ENCODE data around the gene UROC1.

The UROC1 gene

DNA sequence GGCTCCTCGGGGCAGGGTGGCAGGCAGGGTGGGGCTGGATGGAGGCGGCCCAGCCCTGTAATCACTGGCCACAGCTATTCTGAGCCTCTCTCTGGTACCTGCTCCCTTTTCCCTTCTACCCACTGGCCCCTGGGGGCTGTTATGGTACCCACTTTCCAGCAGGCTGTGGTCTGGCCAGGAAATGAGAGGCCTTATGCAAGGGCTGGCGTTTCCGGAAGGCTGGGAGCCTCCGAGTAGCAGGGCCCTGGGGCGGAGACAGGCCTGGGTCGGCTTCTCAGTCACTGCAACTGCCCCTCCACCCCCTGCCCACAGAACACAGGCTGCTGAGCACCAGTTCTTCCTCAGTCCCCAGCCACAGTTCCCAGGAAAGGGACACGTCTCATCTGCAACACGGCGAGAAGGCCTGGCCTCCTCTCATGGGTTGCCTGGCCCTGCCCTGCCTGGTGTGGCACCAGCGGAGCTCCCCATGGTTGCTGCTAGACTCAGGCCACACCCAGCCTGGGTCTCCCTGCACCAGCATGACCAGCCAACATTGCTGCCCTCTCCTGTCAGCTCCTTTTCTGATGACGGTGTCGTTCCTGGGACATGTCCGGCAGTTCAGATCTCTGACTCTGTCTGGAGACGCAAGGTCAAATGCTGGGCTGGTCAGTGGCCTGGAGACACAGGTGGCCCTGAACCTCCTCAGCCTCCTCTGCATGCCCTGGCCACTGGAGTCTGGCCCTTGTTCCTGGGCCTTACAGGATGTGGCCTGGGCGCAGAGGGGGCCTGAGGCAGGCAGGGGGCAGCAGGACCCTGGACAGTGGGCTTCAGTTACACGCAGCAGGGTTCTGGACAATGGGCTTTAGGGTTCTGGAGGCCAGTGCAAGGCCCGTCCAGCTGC is 12.8 kb upstream of the UROC1 start:
- H3K27ac ChIP-seq (ENCODE audit: low read depth, low read length) = peak overlapping the region; percentile 17
- no peaks in the 10 kb centered on the region for H3K27me3 ChIP-seq (ENCODE audit: control insufficient read depth in 1 of 2, insufficient read depth in 2 of 2, low read length in 2 of 2)
- H3K4me1 ChIP-seq (ENCODE audit: control insufficient read depth in 1 of 2, insufficient read depth in 2 of 2, low read length in 2 of 2) = peaks cover 0 to 11% of the 10 kb centered on the region in 2 donors
- H3K4me3 ChIP-seq (ENCODE audit: low read depth in 1 of 2, low read length in 2 of 2) = no peak overlapping the region
- H3K9ac ChIP-seq (ENCODE audit: low read depth in 1 of 2, low read length in 2 of 2) = no peak overlapping the region
- no peaks in the 10 kb centered on the region for H3K9me3 ChIP-seq (ENCODE audit: control insufficient read depth in 1 of 2, low read length in 2 of 2)
- H3K36me3 ChIP-seq (ENCODE audit: control insufficient read depth in 1 of 2, insufficient read depth in 2 of 2, low read length in 2 of 2) = no peaks in the 10 kb centered on the region

DNA sequence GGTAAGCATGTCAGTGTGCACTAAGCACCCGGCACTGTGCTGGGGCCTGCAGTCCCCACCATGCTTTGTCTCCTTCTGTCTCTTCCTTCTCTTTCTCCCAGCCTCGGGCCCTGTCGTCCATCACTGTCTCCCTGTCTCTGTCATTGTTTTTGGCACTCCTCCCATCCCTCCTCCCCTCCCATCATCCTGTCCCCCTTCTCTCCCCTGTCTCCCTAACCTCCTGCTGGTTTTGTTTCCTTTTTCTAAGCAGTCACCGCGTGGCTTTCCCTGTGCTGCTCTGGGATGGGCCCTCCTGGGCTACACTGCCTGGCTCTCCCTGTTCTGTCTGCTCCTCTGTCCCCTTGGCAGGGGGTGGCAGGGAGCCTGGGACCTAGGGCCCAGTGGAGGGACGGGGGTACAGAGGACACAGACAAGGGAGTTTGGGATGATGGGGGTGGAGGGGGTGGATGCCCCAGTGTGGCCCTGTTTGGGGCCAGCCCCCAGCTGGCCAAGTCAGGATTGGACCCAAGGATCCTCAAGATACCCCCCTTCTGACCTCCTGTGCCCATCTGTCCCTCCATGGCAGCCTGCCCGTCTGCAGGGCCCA is 12.1 kb upstream of the UROC1 start:
- peaks cover 3 to 13% of the 10 kb centered on the region in 2 donors for H3K4me1 ChIP-seq (ENCODE audit: control insufficient read depth in 1 of 2, insufficient read depth in 2 of 2, low read length in 2 of 2)
- H3K27me3 ChIP-seq (ENCODE audit: control insufficient read depth in 1 of 2, insufficient read depth in 2 of 2, low read length in 2 of 2) = no peaks in the 10 kb centered on the region
- no peaks in the 10 kb centered on the region for H3K36me3 ChIP-seq (ENCODE audit: control insufficient read depth in 1 of 2, insufficient read depth in 2 of 2, low read length in 2 of 2)
- no peak overlapping the region for H3K27ac ChIP-seq (ENCODE audit: low read depth, low read length)
- H3K9me3 ChIP-seq (ENCODE audit: control insufficient read depth in 1 of 2, low read length in 2 of 2) = no peaks in the 10 kb centered on the region
- no peak overlapping the region for H3K4me3 ChIP-seq (ENCODE audit: low read depth in 1 of 2, low read length in 2 of 2)
- H3K9ac ChIP-seq (ENCODE audit: low read depth in 1 of 2, low read length in 2 of 2) = no peak overlapping the region

DNA sequence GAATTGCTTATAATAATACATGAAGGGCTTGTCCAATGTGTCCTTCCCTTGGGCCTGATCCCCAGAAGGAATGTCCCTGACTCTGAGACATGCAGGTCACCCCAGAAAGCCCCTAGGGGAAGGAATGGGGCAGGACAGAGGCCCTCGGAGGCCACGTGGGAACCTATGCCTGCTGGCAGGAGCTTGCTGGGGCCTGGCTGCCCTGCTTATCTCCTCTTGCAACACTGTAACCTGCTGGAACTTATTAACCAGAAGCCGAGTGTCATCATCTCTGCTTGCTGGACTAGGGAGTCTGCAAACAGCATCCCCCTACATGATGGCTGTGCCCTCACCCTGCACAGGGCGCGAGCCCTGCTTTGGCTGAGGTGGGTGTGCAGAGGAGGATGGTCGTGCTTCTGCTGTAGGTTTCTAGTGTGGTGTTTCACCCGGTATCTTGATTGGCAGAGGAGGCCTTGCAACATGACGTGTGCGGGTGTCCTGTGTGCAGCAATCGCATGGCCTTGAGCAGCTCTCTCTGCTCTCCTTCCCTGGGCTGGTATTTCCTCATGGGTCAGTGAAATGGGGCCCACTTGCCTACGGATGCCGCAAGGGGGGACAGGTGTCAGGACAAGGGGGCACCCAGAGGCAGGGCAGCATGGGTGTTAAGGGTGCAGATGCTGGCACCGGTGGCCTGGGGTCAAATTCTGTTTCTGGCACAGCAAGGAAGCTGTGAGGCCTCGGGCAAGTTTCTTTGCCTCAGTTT is 11.4 kb upstream of the UROC1 start:
- Histone ChIP-seq H3K27ac (ENCODE audit: low read depth, low read length) (no peak overlapping the region), H3K4me3 (ENCODE audit: low read depth in 1 of 2, low read length in 2 of 2) (no peak overlapping the region), H3K4me1 (ENCODE audit: control insufficient read depth in 1 of 2, insufficient read depth in 2 of 2, low read length in 2 of 2) (peaks cover 6 to 14% of the 10 kb centered on the region in 2 donors), H3K9ac (ENCODE audit: low read depth in 1 of 2, low read length in 2 of 2) (no peak overlapping the region), H3K27me3 (ENCODE audit: control insufficient read depth in 1 of 2, insufficient read depth in 2 of 2, low read length in 2 of 2) (peaks cover 0 to under 1% of the 10 kb centered on the region in 2 donors), H3K36me3 (ENCODE audit: control insufficient read depth in 1 of 2, insufficient read depth in 2 of 2, low read length in 2 of 2) (no peaks in the 10 kb centered on the region), H3K9me3 (ENCODE audit: control insufficient read depth in 1 of 2, low read length in 2 of 2) (no peaks in the 10 kb centered on the region)

DNA sequence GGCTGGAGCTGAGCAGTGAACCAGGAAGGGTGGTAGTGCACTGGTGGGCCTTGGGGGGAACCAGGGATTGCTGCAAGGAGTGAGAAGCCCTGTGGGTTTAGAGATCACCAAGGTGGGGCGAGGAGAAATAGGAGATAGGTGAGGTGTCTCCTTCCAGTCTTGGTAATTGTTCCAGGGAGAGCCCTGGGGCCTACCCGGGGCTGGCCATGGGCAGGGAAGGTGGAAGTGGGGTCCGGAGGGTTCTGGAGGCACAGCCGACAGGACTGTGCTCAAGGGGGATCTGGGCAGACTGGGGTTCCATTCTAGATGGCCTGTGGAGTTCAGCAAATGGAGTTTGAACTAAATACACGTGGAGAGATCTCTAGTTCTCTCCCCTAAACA is 10.8 kb upstream of the UROC1 start:
- no peaks in the 10 kb centered on the region for H3K36me3 ChIP-seq (ENCODE audit: control insufficient read depth in 1 of 2, insufficient read depth in 2 of 2, low read length in 2 of 2)
- no peak overlapping the region for H3K27ac ChIP-seq (ENCODE audit: low read depth, low read length)
- H3K9ac ChIP-seq (ENCODE audit: low read depth in 1 of 2, low read length in 2 of 2) = no peak overlapping the region
- H3K9me3 ChIP-seq (ENCODE audit: control insufficient read depth in 1 of 2, low read length in 2 of 2) = no peaks in the 10 kb centered on the region
- H3K4me3 ChIP-seq (ENCODE audit: low read depth in 1 of 2, low read length in 2 of 2) = no peak overlapping the region
- H3K27me3 ChIP-seq (ENCODE audit: control insufficient read depth in 1 of 2, insufficient read depth in 2 of 2, low read length in 2 of 2) = peaks cover 0 to 6% of the 10 kb centered on the region in 2 donors
- peaks cover 11 to 20% of the 10 kb centered on the region in 2 donors for H3K4me1 ChIP-seq (ENCODE audit: control insufficient read depth in 1 of 2, insufficient read depth in 2 of 2, low read length in 2 of 2)

DNA sequence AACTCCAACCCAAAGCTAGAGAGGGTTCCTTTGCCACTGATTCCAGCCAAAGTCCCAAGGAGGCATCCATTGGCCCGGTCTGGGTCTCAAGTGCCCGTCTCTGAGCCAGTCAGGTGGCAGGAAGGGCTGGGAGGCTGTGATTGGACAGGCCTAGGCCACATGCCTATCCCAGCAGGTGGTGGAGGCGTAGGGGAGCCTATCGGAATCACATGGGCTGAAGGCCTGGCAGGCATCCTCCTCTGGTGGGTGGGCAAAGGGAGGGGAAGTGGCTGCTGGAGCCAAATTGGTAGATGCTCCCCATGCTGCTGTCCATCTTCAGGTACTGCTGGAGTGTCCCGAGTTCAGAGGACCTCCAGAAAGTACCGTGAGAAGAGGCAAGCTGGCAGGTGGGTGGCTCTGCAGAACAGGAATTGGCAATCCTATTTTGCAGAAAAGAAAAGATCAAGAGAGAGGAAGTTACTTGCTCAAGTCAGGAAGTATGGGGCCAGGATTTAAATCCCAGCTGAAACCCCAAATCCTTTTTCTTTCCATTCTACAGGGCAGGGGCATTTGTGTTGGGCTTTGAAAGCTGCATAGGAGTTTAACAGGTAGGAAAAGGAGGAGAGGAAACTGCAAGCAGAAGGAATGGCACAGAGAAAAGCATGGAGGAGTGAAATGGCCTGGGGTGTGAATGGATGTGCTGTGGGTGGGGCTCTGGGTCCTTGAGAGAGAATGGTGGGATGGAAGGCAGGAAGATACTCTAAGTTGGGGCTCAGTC is 10.1 kb upstream of the UROC1 start:
- Histone ChIP-seq H3K9ac (ENCODE audit: low read depth in 1 of 2, low read length in 2 of 2) (no peak overlapping the region), H3K9me3 (ENCODE audit: control insufficient read depth in 1 of 2, low read length in 2 of 2) (no peaks in the 10 kb centered on the region), H3K4me3 (ENCODE audit: low read depth in 1 of 2, low read length in 2 of 2) (no peak overlapping the region), H3K27me3 (ENCODE audit: control insufficient read depth in 1 of 2, insufficient read depth in 2 of 2, low read length in 2 of 2) (peaks cover 3 to 8% of the 10 kb centered on the region in 2 donors), H3K27ac (ENCODE audit: low read depth, low read length) (no peak overlapping the region), H3K36me3 (ENCODE audit: control insufficient read depth in 1 of 2, insufficient read depth in 2 of 2, low read length in 2 of 2) (no peaks in the 10 kb centered on the region), H3K4me1 (ENCODE audit: control insufficient read depth in 1 of 2, insufficient read depth in 2 of 2, low read length in 2 of 2) (peaks cover 14 to 20% of the 10 kb centered on the region in 2 donors)

DNA sequence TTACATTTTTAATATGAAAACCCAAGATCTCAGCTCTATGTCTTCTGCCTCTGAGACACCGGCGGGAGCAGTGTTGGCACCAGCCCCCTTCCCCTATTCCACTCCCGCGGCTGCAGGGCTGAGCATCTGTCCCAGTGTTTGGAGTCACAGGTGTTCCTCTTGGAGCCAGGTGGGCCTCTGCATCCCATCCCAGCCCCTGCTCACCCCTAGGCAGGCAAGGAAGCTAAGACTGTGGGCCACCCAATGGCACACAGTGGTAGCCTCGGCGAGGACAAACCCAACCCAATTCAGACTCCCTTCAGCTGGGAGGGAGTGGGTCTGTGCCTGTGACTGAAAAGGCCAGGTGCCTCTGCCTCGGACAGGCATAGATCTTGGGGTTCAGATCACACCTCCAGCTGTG is 9.4 kb upstream of the UROC1 start:
- Histone ChIP-seq H3K27me3 (ENCODE audit: control insufficient read depth in 1 of 2, insufficient read depth in 2 of 2, low read length in 2 of 2) (peaks cover 3 to 8% of the 10 kb centered on the region in 2 donors), H3K9ac (ENCODE audit: low read depth in 1 of 2, low read length in 2 of 2) (no peak overlapping the region), H3K4me3 (ENCODE audit: low read depth in 1 of 2, low read length in 2 of 2) (no peak overlapping the region), H3K9me3 (ENCODE audit: control insufficient read depth in 1 of 2, low read length in 2 of 2) (no peaks in the 10 kb centered on the region), H3K36me3 (ENCODE audit: control insufficient read depth in 1 of 2, insufficient read depth in 2 of 2, low read length in 2 of 2) (no peaks in the 10 kb centered on the region), H3K27ac (ENCODE audit: low read depth, low read length) (no peak overlapping the region), H3K4me1 (ENCODE audit: control insufficient read depth in 1 of 2, insufficient read depth in 2 of 2, low read length in 2 of 2) (peaks cover 14 to 20% of the 10 kb centered on the region in 2 donors)

DNA sequence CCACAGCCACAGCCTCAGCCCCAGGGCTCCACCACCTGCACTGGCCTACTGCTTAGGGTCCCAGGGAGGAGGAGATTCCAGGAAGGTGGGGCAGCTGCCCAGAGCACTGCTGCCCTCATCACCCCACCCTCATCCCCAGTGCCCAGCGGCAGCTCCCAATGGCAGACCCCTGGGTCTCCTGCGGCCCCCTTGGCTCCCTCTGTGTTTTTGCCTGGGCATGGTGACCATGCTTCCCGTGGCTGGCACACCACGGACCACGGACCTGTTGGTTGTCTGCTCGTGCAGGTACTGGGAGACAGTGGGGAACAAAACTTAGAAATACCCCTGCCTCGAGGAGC is 9.1 kb upstream of the UROC1 start:
- Histone ChIP-seq H3K4me1 (ENCODE audit: control insufficient read depth in 1 of 2, insufficient read depth in 2 of 2, low read length in 2 of 2) (peaks cover 14 to 20% of the 10 kb centered on the region in 2 donors), H3K9ac (ENCODE audit: low read depth in 1 of 2, low read length in 2 of 2) (no peak overlapping the region), H3K4me3 (ENCODE audit: low read depth in 1 of 2, low read length in 2 of 2) (no peak overlapping the region), H3K27ac (ENCODE audit: low read depth, low read length) (no peak overlapping the region), H3K36me3 (ENCODE audit: control insufficient read depth in 1 of 2, insufficient read depth in 2 of 2, low read length in 2 of 2) (no peaks in the 10 kb centered on the region), H3K27me3 (ENCODE audit: control insufficient read depth in 1 of 2, insufficient read depth in 2 of 2, low read length in 2 of 2) (peaks cover 3 to 8% of the 10 kb centered on the region in 2 donors), H3K9me3 (ENCODE audit: control insufficient read depth in 1 of 2, low read length in 2 of 2) (no peaks in the 10 kb centered on the region)

DNA sequence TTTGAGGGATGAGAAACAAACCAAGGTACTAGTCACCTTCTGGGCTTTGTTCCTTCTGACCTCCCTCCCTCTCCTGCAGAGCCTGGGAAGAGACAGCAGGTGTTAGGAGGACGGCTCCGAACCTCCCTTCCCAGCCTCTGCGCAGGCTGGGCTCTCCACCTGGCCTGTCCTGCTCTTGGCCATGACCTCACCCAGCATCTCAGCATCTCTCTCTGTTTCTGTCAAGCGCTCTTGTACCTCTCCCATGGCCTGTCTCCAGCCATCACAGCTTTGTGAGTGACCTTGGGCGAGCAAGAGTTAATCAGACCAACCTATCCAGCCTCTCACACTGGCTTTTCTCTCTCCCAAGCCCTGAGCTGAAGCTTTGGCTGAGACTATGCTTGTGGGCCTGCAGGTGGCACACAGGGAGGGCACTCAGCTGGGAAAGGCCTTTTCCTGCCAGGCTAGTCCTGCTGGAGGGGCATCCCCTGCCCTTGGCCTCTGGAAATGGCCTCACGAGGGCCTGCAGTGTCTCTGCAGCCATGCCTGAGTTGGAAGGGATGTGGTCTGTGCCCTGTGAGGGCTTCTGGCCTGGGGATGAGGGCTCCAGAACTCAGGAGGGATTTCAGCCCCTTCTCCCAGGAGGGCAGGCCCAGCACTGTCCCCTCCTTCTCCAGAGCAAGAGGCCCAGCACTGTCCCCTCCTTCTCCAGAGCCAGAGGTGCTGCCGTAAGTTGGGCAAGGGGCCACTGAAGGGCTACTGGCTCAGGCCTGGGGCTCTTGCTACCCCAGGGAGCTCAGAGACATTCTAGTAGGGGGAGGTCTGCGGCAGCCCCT is 8.5 kb upstream of the UROC1 start:
- H3K9ac ChIP-seq (ENCODE audit: low read depth in 1 of 2, low read length in 2 of 2) = no peak overlapping the region
- no peaks in the 10 kb centered on the region for H3K36me3 ChIP-seq (ENCODE audit: control insufficient read depth in 1 of 2, insufficient read depth in 2 of 2, low read length in 2 of 2)
- H3K9me3 ChIP-seq (ENCODE audit: control insufficient read depth in 1 of 2, low read length in 2 of 2) = no peaks in the 10 kb centered on the region
- peaks cover 3 to 8% of the 10 kb centered on the region in 2 donors for H3K27me3 ChIP-seq (ENCODE audit: control insufficient read depth in 1 of 2, insufficient read depth in 2 of 2, low read length in 2 of 2)
- H3K4me1 ChIP-seq (ENCODE audit: control insufficient read depth in 1 of 2, insufficient read depth in 2 of 2, low read length in 2 of 2) = peaks cover 14 to 20% of the 10 kb centered on the region in 2 donors
- H3K27ac ChIP-seq (ENCODE audit: low read depth, low read length) = no peak overlapping the region
- H3K4me3 ChIP-seq (ENCODE audit: low read depth in 1 of 2, low read length in 2 of 2) = no peak overlapping the region

DNA sequence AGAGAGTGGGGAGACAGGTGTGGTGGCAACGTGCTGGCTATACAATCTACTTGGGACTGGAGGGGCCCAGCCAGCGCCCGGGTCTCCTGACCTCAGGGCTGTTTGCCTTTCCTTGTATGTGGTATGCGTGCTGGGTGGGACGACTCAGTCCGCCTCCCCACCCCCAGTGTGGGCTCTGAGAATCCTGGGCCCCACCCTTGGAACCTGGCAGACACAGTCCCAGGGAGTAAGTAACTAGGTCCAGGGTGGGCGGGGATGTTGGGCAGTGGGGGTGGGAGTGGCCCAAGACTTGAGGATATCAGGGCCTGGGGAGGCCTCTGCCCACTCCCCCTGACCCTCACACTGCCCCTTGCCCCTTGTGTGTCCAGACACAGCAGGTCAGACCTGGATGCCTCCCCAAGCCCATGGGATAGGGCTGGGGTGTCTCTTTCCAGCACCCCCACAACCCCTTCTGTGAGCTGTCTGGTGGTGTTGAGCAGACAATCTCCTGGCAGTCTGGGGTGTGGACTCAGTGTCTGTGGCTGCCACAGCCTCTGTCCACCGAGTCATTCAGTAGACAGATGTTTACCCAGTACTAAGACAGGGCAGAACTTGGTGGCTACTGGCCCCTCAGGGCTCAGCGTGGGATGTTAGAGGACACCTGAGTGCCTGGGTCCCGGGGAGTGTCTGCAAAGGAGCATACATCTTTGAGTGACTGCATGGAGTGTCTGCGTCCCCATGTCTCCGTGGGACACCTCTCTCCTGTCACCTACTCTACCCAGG is 7.7 kb upstream of the UROC1 start:
- Histone ChIP-seq H3K4me3 (ENCODE audit: low read depth in 1 of 2, low read length in 2 of 2) (peak overlapping the region; percentile 61 to 68), H3K27ac (ENCODE audit: low read depth, low read length) (no peak overlapping the region), H3K9ac (ENCODE audit: low read depth in 1 of 2, low read length in 2 of 2) (no peak overlapping the region), H3K36me3 (ENCODE audit: control insufficient read depth in 1 of 2, insufficient read depth in 2 of 2, low read length in 2 of 2) (no peaks in the 10 kb centered on the region), H3K9me3 (ENCODE audit: control insufficient read depth in 1 of 2, low read length in 2 of 2) (no peaks in the 10 kb centered on the region), H3K27me3 (ENCODE audit: control insufficient read depth in 1 of 2, insufficient read depth in 2 of 2, low read length in 2 of 2) (peaks cover 3 to 8% of the 10 kb centered on the region in 2 donors), H3K4me1 (ENCODE audit: control insufficient read depth in 1 of 2, insufficient read depth in 2 of 2, low read length in 2 of 2) (peaks cover 14 to 20% of the 10 kb centered on the region in 2 donors)

All from duodenal mucosa (tissue), 2 donors.